ENCODE measurements around the gene TTC6.

TTC6 gene

GRCh38 chr14:37608649-37609048, 13.2 kb downstream of the TTC6 start:
- H3K27me3 ChIP-seq (replicated peaks; ENCODE audit: control insufficient read depth, insufficient read depth, low read length, poor library complexity, severe bottlenecking): no peaks in the 10 kb centered on the region
- no peaks in the 10 kb centered on the region for H3K4me1 ChIP-seq (ENCODE audit: control insufficient read depth, insufficient read depth, low read length, poor library complexity, severe bottlenecking)
- H3K9me3 ChIP-seq (ENCODE audit: control insufficient read depth, low read length): no peaks in the 10 kb centered on the region
- H3K27ac ChIP-seq (ENCODE audit: insufficient read depth, low read length, poor library complexity, severe bottlenecking): no peak overlapping the region
- no peaks in the 10 kb centered on the region for H3K36me3 ChIP-seq (ENCODE audit: control insufficient read depth, insufficient read depth, low read length)
- DNase-seq: no peak
- no peak overlapping the region for H3K4me3 ChIP-seq (ENCODE audit: insufficient read depth, low read depth, low read length, poor library complexity, severe bottlenecking)

GRCh38 chr14:37610945-37611523, 15.6 kb downstream of the TTC6 start:
- DNase-seq: no peak
- no peaks in the 10 kb centered on the region for H3K36me3 ChIP-seq (ENCODE audit: control insufficient read depth, insufficient read depth, low read length)
- H3K27me3 ChIP-seq (replicated peaks; ENCODE audit: control insufficient read depth, insufficient read depth, low read length, poor library complexity, severe bottlenecking): no peaks in the 10 kb centered on the region
- no peaks in the 10 kb centered on the region for H3K9me3 ChIP-seq (ENCODE audit: control insufficient read depth, low read length)
- no peaks in the 10 kb centered on the region for H3K4me1 ChIP-seq (ENCODE audit: control insufficient read depth, insufficient read depth, low read length, poor library complexity, severe bottlenecking)
- no peak overlapping the region for H3K27ac ChIP-seq (ENCODE audit: insufficient read depth, low read length, poor library complexity, severe bottlenecking)
- H3K4me3 ChIP-seq (ENCODE audit: insufficient read depth, low read depth, low read length, poor library complexity, severe bottlenecking): no peak overlapping the region

- Histone ChIP-seq H3K4me1 (ENCODE audit: control insufficient read depth, insufficient read depth, low read length, poor library complexity, severe bottlenecking) (no peaks in the 10 kb centered on the region), H3K36me3 (ENCODE audit: control insufficient read depth, insufficient read depth, low read length) (no peaks in the 10 kb centered on the region), H3K27me3 (replicated peaks; ENCODE audit: control insufficient read depth, insufficient read depth, low read length, poor library complexity, severe bottlenecking) (no peaks in the 10 kb centered on the region), H3K27ac (ENCODE audit: insufficient read depth, low read length, poor library complexity, severe bottlenecking) (no peak overlapping the region), H3K4me3 (ENCODE audit: insufficient read depth, low read depth, low read length, poor library complexity, severe bottlenecking) (no peak overlapping the region), H3K9me3 (ENCODE audit: control insufficient read depth, low read length) (no peaks in the 10 kb centered on the region)
- DNase-seq: no peak
Measured at GRCh38 chr14:37615582-37616289, 20.3 kb downstream of the TTC6 start.

GRCh38 chr14:37616853-37617252, 21.4 kb downstream of the TTC6 start:
- DNase-seq: no peak
- H3K27me3 ChIP-seq (replicated peaks; ENCODE audit: control insufficient read depth, insufficient read depth, low read length, poor library complexity, severe bottlenecking): no peaks in the 10 kb centered on the region
- no peak overlapping the region for H3K4me3 ChIP-seq (ENCODE audit: insufficient read depth, low read depth, low read length, poor library complexity, severe bottlenecking)
- no peak overlapping the region for H3K27ac ChIP-seq (ENCODE audit: insufficient read depth, low read length, poor library complexity, severe bottlenecking)
- H3K4me1 ChIP-seq (ENCODE audit: control insufficient read depth, insufficient read depth, low read length, poor library complexity, severe bottlenecking): no peaks in the 10 kb centered on the region
- no peaks in the 10 kb centered on the region for H3K36me3 ChIP-seq (ENCODE audit: control insufficient read depth, insufficient read depth, low read length)
- H3K9me3 ChIP-seq (ENCODE audit: control insufficient read depth, low read length): no peaks in the 10 kb centered on the region

- no peak overlapping the region for H3K4me3 ChIP-seq (ENCODE audit: insufficient read depth, low read depth, low read length, poor library complexity, severe bottlenecking)
- no peaks in the 10 kb centered on the region for H3K4me1 ChIP-seq (ENCODE audit: control insufficient read depth, insufficient read depth, low read length, poor library complexity, severe bottlenecking)
- H3K9me3 ChIP-seq (ENCODE audit: control insufficient read depth, low read length): no peaks in the 10 kb centered on the region
- no peak overlapping the region for H3K27ac ChIP-seq (ENCODE audit: insufficient read depth, low read length, poor library complexity, severe bottlenecking)
- no peaks in the 10 kb centered on the region for H3K27me3 ChIP-seq (replicated peaks; ENCODE audit: control insufficient read depth, insufficient read depth, low read length, poor library complexity, severe bottlenecking)
- H3K36me3 ChIP-seq (ENCODE audit: control insufficient read depth, insufficient read depth, low read length): no peaks in the 10 kb centered on the region
- no peak for DNase-seq
Measured at GRCh38 chr14:37617864-37618365, 22.5 kb downstream of the TTC6 start.

GRCh38 chr14:37618498-37619028, 23.1 kb downstream of the TTC6 start:
- Histone ChIP-seq H3K4me3 (ENCODE audit: insufficient read depth, low read depth, low read length, poor library complexity, severe bottlenecking) (no peak overlapping the region), H3K9me3 (ENCODE audit: control insufficient read depth, low read length) (no peaks in the 10 kb centered on the region), H3K4me1 (ENCODE audit: control insufficient read depth, insufficient read depth, low read length, poor library complexity, severe bottlenecking) (no peaks in the 10 kb centered on the region), H3K27me3 (replicated peaks; ENCODE audit: control insufficient read depth, insufficient read depth, low read length, poor library complexity, severe bottlenecking) (no peaks in the 10 kb centered on the region), H3K36me3 (ENCODE audit: control insufficient read depth, insufficient read depth, low read length) (no peaks in the 10 kb centered on the region), H3K27ac (ENCODE audit: insufficient read depth, low read length, poor library complexity, severe bottlenecking) (no peak overlapping the region)
- DNase-seq: no peak

GRCh38 chr14:37620856-37621255, 25.4 kb downstream of the TTC6 start:
- Histone ChIP-seq H3K4me3 (ENCODE audit: insufficient read depth, low read depth, low read length, poor library complexity, severe bottlenecking) (no peak overlapping the region), H3K9me3 (ENCODE audit: control insufficient read depth, low read length) (no peaks in the 10 kb centered on the region), H3K4me1 (ENCODE audit: control insufficient read depth, insufficient read depth, low read length, poor library complexity, severe bottlenecking) (no peaks in the 10 kb centered on the region), H3K36me3 (ENCODE audit: control insufficient read depth, insufficient read depth, low read length) (no peaks in the 10 kb centered on the region), H3K27me3 (replicated peaks; ENCODE audit: control insufficient read depth, insufficient read depth, low read length, poor library complexity, severe bottlenecking) (no peaks in the 10 kb centered on the region), H3K27ac (ENCODE audit: insufficient read depth, low read length, poor library complexity, severe bottlenecking) (no peak overlapping the region)
- DNase-seq: no peak

- Histone ChIP-seq H3K27ac (ENCODE audit: insufficient read depth, low read length, poor library complexity, severe bottlenecking) (no peak overlapping the region), H3K9me3 (ENCODE audit: control insufficient read depth, low read length) (no peaks in the 10 kb centered on the region), H3K4me1 (ENCODE audit: control insufficient read depth, insufficient read depth, low read length, poor library complexity, severe bottlenecking) (no peaks in the 10 kb centered on the region), H3K27me3 (replicated peaks; ENCODE audit: control insufficient read depth, insufficient read depth, low read length, poor library complexity, severe bottlenecking) (no peaks in the 10 kb centered on the region), H3K4me3 (ENCODE audit: insufficient read depth, low read depth, low read length, poor library complexity, severe bottlenecking) (no peak overlapping the region), H3K36me3 (ENCODE audit: control insufficient read depth, insufficient read depth, low read length) (no peaks in the 10 kb centered on the region)
- DNase-seq: no peak
Measured at GRCh38 chr14:37622231-37622923, 26.9 kb downstream of the TTC6 start.

- Histone ChIP-seq H3K27ac (ENCODE audit: insufficient read depth, low read length, poor library complexity, severe bottlenecking) (no peak overlapping the region), H3K4me1 (ENCODE audit: control insufficient read depth, insufficient read depth, low read length, poor library complexity, severe bottlenecking) (no peaks in the 10 kb centered on the region), H3K4me3 (ENCODE audit: insufficient read depth, low read depth, low read length, poor library complexity, severe bottlenecking) (no peak overlapping the region), H3K27me3 (replicated peaks; ENCODE audit: control insufficient read depth, insufficient read depth, low read length, poor library complexity, severe bottlenecking) (no peaks in the 10 kb centered on the region), H3K36me3 (ENCODE audit: control insufficient read depth, insufficient read depth, low read length) (no peaks in the 10 kb centered on the region), H3K9me3 (ENCODE audit: control insufficient read depth, low read length) (no peaks in the 10 kb centered on the region)
- DNase-seq: no peak
Measured at GRCh38 chr14:37623426-37623951, 28.1 kb downstream of the TTC6 start.

- H3K36me3 ChIP-seq (ENCODE audit: control insufficient read depth, insufficient read depth, low read length): no peaks in the 10 kb centered on the region
- no peaks in the 10 kb centered on the region for H3K4me1 ChIP-seq (ENCODE audit: control insufficient read depth, insufficient read depth, low read length, poor library complexity, severe bottlenecking)
- H3K27ac ChIP-seq (ENCODE audit: insufficient read depth, low read length, poor library complexity, severe bottlenecking): no peak overlapping the region
- H3K4me3 ChIP-seq (ENCODE audit: insufficient read depth, low read depth, low read length, poor library complexity, severe bottlenecking): no peak overlapping the region
- no peaks in the 10 kb centered on the region for H3K9me3 ChIP-seq (ENCODE audit: control insufficient read depth, low read length)
- H3K27me3 ChIP-seq (replicated peaks; ENCODE audit: control insufficient read depth, insufficient read depth, low read length, poor library complexity, severe bottlenecking): no peaks in the 10 kb centered on the region
- DNase-seq: no peak
Measured at GRCh38 chr14:37623971-37624370, 28.5 kb downstream of the TTC6 start.
